H9 (cell line): ENCODE data around the gene PTPN23. TPM values are rescaled to one million over a fixed set of nuclear protein-coding genes. Genes with fewer than 3 reads are reported as not detected.

Experiments used
- DNase-seq: peaks from one replicate; pipeline ENCODE4 v3.0.0-alpha.2; 2017
- H2AFZ ChIP-seq: one replicate; pipeline ENCODE4 v1.6.1; 2013; ENCODE audit warnings: mild to moderate bottlenecking, low read length, control low read depth, moderate library complexity
- H2AK5ac ChIP-seq: 2 replicates; pipeline ENCODE4 v1.6.1; 2013; ENCODE audit warnings: low read length, control low read depth, mixed read lengths; ENCODE audit not compliant: insufficient read length
- H2BK120ac ChIP-seq: one replicate; pipeline ENCODE4 v1.6.1; 2013; ENCODE audit warnings: low read depth, mild to moderate bottlenecking, low read length, control low read depth, inconsistent platforms; ENCODE audit not compliant: poor library complexity, severe bottlenecking
- H2BK12ac ChIP-seq: 2 replicates; pipeline ENCODE4 v1.6.1; 2013; ENCODE audit warnings: low read length, control low read depth, mixed read lengths, low read depth; ENCODE audit not compliant: insufficient read length
- H2BK15ac ChIP-seq: 2 replicates; pipeline ENCODE4 v1.6.1; 2013; ENCODE audit warnings: low read depth, low read length, control low read depth
- H2BK20ac ChIP-seq: one replicate; pipeline ENCODE4 v1.6.1; 2013; ENCODE audit warnings: low read depth, mild to moderate bottlenecking, low read length, control low read depth, inconsistent platforms; ENCODE audit not compliant: poor library complexity, severe bottlenecking
- H2BK5ac ChIP-seq: 2 replicates; pipeline ENCODE4 v1.6.1; 2013; ENCODE audit warnings: low read length, control low read depth, mixed read lengths; ENCODE audit not compliant: insufficient read length
- H3K14ac ChIP-seq: 2 replicates; pipeline ENCODE4 v1.6.1; 2013; ENCODE audit warnings: low read length, control low read depth; ENCODE audit not compliant: insufficient read depth
- H3K18ac ChIP-seq: 2 replicates; pipeline ENCODE4 v1.6.1; 2013; ENCODE audit warnings: low read depth, mild to moderate bottlenecking, mixed read lengths, low read length, control low read depth; ENCODE audit not compliant: insufficient read length
- H3K23ac ChIP-seq: 2 replicates; pipeline ENCODE4 v1.6.1; 2013; ENCODE audit warnings: low read length, control low read depth, mixed read lengths, low read depth; ENCODE audit not compliant: insufficient read length
- H3K23me2 ChIP-seq: 2 replicates; pipeline ENCODE4 v1.6.1; 2013; ENCODE audit warnings: low read depth, mild to moderate bottlenecking, mixed read lengths, low read length, control low read depth; ENCODE audit not compliant: insufficient read length, poor library complexity, severe bottlenecking
- H3K27ac ChIP-seq: 2 replicates; pipeline ENCODE4 v1.5.1; 2013; ENCODE audit warnings: low read length, control low read depth, mixed read lengths, low read depth; ENCODE audit not compliant: insufficient read length
- H3K27me3 ChIP-seq: 2 replicates; pipeline ENCODE4 v1.6.1; 2013; ENCODE audit warnings: low read length, control low read depth, inconsistent platforms; ENCODE audit not compliant: insufficient read depth
- H3K4ac ChIP-seq: 2 replicates; pipeline ENCODE4 v1.6.1; 2013; ENCODE audit warnings: low read depth, mild to moderate bottlenecking, control low read depth, inconsistent platforms, low read length, moderate library complexity
- H3K4me1 ChIP-seq: 2 replicates; pipeline ENCODE4 v1.6.1; 2013; ENCODE audit warnings: low read length, control low read depth, inconsistent platforms; ENCODE audit not compliant: insufficient read depth
- H3K4me2 ChIP-seq: 2 replicates; pipeline ENCODE4 v1.6.1; 2013; ENCODE audit warnings: low read length, control low read depth, mixed read lengths; ENCODE audit not compliant: insufficient read length, insufficient read depth
- H3K56ac ChIP-seq: 2 replicates; pipeline ENCODE4 v1.6.1; 2013; ENCODE audit warnings: low read depth, mild to moderate bottlenecking, mixed read lengths, low read length, control low read depth; ENCODE audit not compliant: insufficient read length
- H3K79me1 ChIP-seq: 2 replicates; pipeline ENCODE4 v1.6.1; 2013; ENCODE audit warnings: low read depth, mild to moderate bottlenecking, moderate library complexity, low read length, control low read depth, inconsistent platforms; ENCODE audit not compliant: insufficient read depth, poor library complexity, severe bottlenecking
- H3K79me2 ChIP-seq: 2 replicates; pipeline ENCODE4 v1.6.1; 2013; ENCODE audit warnings: low read length, control low read depth, inconsistent platforms; ENCODE audit not compliant: insufficient read depth
- H3K9ac ChIP-seq: 2 replicates; pipeline ENCODE4 v1.6.1; 2013; ENCODE audit warnings: low read length, control low read depth, mixed read lengths; ENCODE audit not compliant: insufficient read length; ENCODE audit errors: extremely low read depth
- H3K9me3 ChIP-seq: one replicate; pipeline ENCODE4 v1.6.1; 2013; ENCODE audit warnings: low read depth, low read length, inconsistent platforms; ENCODE audit not compliant: control insufficient read depth
- H3T11ph ChIP-seq: one replicate; pipeline ENCODE4 v1.6.1; 2013; ENCODE audit warnings: mild to moderate bottlenecking, low read length, control low read depth, inconsistent platforms
- H4K20me1 ChIP-seq: one replicate; pipeline ENCODE4 v1.6.1; 2013; ENCODE audit not compliant: control insufficient read depth, insufficient read length, insufficient read depth
- H4K5ac ChIP-seq: 2 replicates; pipeline ENCODE4 v1.6.1; 2013; ENCODE audit warnings: low read depth, mild to moderate bottlenecking, mixed read lengths, low read length, control low read depth; ENCODE audit not compliant: insufficient read length
- H4K8ac ChIP-seq: replicated peaks from 2 replicates; pipeline ENCODE4 v1.6.1; 2013; ENCODE audit warnings: low read length, control low read depth, mixed read lengths, low read depth; ENCODE audit not compliant: insufficient read length
- H4K91ac ChIP-seq: 2 replicates; pipeline ENCODE4 v1.6.1; 2013; ENCODE audit warnings: low read depth, mild to moderate bottlenecking, moderate library complexity, mixed read lengths, low read length, control low read depth; ENCODE audit not compliant: insufficient read length
- H3K27ac Mint-ChIP-seq, 3 experiments: 2 replicates in 2 of 3; 3 replicates in 1 of 3; pipeline ENCODE4 v1.8.0; 2020 to 2021; ENCODE audit warnings: mixed read lengths in 3 of 3, mild to moderate bottlenecking in 1 of 3, moderate library complexity in 1 of 3
- H3K27me3 Mint-ChIP-seq: 2 replicates; pipeline ENCODE4 v1.8.0; 2021; ENCODE audit warnings: low read depth, mild to moderate bottlenecking, moderate library complexity, mixed read lengths
- H3K36me3 Mint-ChIP-seq, 3 experiments: 2 replicates in 2 of 3; 3 replicates in 1 of 3; pipeline ENCODE4 v1.8.0; 2020 to 2021; ENCODE audit warnings: low read depth in 3 of 3, mixed read lengths in 3 of 3; ENCODE audit not compliant: insufficient read depth in 1 of 3
- H3K4me1 Mint-ChIP-seq, 2 experiments: 2 replicates each; pipeline ENCODE4 v1.8.0; 2020; ENCODE audit warnings: mixed read lengths in 2 of 2
- H3K4me3 Mint-ChIP-seq, 2 experiments: 2 replicates in 1 of 2; 3 replicates in 1 of 2; pipeline ENCODE4 v1.8.0; 2020 to 2021; ENCODE audit warnings: mild to moderate bottlenecking in 2 of 2, mixed read lengths in 2 of 2, moderate library complexity in 1 of 2
- H3K9me3 Mint-ChIP-seq, 2 experiments: 2 replicates in 1 of 2; 3 replicates in 1 of 2; pipeline ENCODE4 v1.8.0; 2020; ENCODE audit warnings: mild to moderate bottlenecking in 2 of 2, mixed read lengths in 2 of 2, moderate library complexity in 1 of 2
- WGBS: extraction: QIAGEN DNeasy Blood & Tissue Kit; methylation state at CpG from one replicate; pipeline ENCODE4 v1.1.7; 2013; ENCODE audit warnings: missing lambda C conversion rate, low lambda C conversion rate, mixed read lengths; ENCODE audit not compliant: insufficient read length; ENCODE audit errors: extremely low coverage; 5-methylcytosine and 5-hydroxymethylcytosine counted together
- total RNA-seq: library from RNA; stranded (reverse); gene quantifications from 2 replicates; pipeline ENCODE4 v1.2.1, GENCODE V29; 2021
- TF ChIP-seq, protein P1 (sequence below): fragments of 200-600 bp; sonication (generic); conservative IDR thresholded peaks from 3 replicates; pipeline ENCODE4 v1.8.0; 2021; ENCODE audit warnings: antibody characterized with exemption, mild to moderate bottlenecking

PTPN23 gene
- total RNA-seq, 1 experiment from 2014 or later, result 42.2 TPM

DNA sequence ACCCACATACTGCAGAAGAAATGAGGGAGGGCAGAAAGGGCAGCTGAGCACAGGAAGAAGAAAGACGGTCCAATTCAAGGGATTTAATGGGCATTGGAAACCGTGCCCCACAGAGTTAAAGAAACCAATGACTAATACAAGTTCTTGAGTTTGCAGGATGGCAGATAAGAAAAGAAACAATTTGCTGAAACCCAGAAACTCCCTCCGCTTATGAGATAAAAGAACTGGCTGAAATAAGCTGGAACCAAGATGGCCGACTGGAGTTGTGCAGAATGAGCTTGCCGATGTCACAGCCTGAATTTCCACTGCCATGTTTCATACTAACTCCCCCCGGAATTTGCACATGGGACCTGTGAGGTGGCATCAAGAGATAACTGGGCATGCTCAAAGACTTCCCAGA lies 47.8 kb downstream of the PTPN23 start:
- Mint-ChIP-seq H3K4me1 (peaks cover 10 to 11% of the 10 kb centered on the region in 2 experiments), H3K4me3 (no peak overlapping the region), H3K36me3 (peaks cover 23 to 54% (median 39%) of the 10 kb centered on the region in 3 experiments), H3K27me3 (no peaks in the 10 kb centered on the region), H3K9me3 (no peaks in the 10 kb centered on the region), H3K27ac (no peak overlapping the region; a peak in 1 of 7 replicates)
- Histone ChIP-seq H4K20me1 (no peaks in the 10 kb centered on the region), H3K4me2 (no peak overlapping the region), H3T11ph (no peak overlapping the region), H3K9ac (no peak overlapping the region), H2BK15ac (no peak overlapping the region), H3K23ac (no peak overlapping the region), H2BK20ac (no peak overlapping the region), H4K5ac (no peak overlapping the region), H4K8ac (no peak overlapping the region), H3K14ac (no peak overlapping the region), H2AK5ac (no peak overlapping the region), H4K91ac (no peak overlapping the region), H2BK120ac (no peak overlapping the region), H3K27me3 (no peaks in the 10 kb centered on the region; the same call in 1 of the 2 replicates), H3K79me1 (no peaks in the 10 kb centered on the region), H3K79me2 (no peaks in the 10 kb centered on the region), H2BK12ac (no peak overlapping the region), H2BK5ac (no peak overlapping the region), H3K27ac (no peak overlapping the region), H3K23me2 (no peaks in the 10 kb centered on the region), H3K56ac (no peak overlapping the region), H3K18ac (no peak overlapping the region), H3K4ac (no peak overlapping the region), H3K9me3 (no peaks in the 10 kb centered on the region), H3K4me1 (no peaks in the 10 kb centered on the region), H2AFZ (no peak overlapping the region)
- TF ChIP-seq, protein P1, sequence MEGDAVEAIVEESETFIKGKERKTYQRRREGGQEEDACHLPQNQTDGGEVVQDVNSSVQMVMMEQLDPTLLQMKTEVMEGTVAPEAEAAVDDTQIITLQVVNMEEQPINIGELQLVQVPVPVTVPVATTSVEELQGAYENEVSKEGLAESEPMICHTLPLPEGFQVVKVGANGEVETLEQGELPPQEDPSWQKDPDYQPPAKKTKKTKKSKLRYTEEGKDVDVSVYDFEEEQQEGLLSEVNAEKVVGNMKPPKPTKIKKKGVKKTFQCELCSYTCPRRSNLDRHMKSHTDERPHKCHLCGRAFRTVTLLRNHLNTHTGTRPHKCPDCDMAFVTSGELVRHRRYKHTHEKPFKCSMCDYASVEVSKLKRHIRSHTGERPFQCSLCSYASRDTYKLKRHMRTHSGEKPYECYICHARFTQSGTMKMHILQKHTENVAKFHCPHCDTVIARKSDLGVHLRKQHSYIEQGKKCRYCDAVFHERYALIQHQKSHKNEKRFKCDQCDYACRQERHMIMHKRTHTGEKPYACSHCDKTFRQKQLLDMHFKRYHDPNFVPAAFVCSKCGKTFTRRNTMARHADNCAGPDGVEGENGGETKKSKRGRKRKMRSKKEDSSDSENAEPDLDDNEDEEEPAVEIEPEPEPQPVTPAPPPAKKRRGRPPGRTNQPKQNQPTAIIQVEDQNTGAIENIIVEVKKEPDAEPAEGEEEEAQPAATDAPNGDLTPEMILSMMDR, result no peak
- no CpG with 5 or more reads among the region's 6 CpGs for WGBS
- peak; percentile 3 for DNase-seq
